HG03097 (cell line): ENCODE measurements around the gene ASZ1.

ENCODE experiments used
- ATAC-seq: cut with Tn5 transposase; IDR thresholded peaks from one replicate; pipeline ENCODE4 v1.9.1; 2021; ENCODE audit not compliant: unreplicated experiment, low FRiP score

The ASZ1 gene

DNA sequence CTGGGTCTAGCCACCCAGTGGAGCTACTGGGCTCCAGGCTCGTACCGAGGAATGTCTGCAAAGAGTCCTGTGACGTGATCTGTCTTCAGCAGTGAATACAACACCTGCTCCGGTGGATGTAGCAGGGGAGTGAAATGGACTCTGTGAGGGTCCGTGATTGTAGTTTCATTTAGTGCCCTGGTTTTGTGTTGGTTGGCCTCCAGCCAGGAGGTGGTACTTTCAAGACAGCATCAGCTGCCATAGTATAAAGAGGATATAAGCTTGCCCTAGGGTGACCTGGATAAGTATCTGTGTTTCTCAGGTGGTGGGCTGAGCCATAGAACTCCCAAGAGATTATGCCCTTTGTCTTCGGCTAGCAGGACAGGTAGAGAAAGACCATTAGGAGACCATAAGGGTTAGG is 79.8 kb downstream of the ASZ1 start:
- no peak for ATAC-seq

GRCh38 chr7:117346161-117346560 is 81.1 kb downstream of the ASZ1 start:
- ATAC-seq: no peak

GRCh38 chr7:117338020-117338419 is 89.3 kb downstream of the ASZ1 start:
- ATAC-seq: no peak

DNA sequence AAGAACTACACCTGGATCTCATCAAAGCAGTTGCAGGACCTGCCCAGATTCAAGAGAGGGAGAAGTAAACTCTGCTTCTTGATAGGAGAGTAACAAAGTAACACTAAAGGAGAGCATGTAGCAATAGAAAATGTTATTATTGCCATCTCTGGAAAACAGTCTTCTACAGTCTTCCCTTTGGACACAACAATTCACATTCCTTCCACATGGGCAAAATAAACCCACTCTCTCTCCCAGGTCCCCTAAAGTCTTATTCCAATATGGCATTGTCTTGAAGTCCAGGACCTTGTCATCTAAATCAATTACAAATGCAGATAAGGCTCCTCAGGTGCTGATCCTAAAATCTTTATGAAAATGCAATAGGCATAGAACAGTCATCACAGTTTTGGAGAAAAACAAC is 94.1 kb downstream of the ASZ1 start:
- ATAC-seq: no peak

DNA sequence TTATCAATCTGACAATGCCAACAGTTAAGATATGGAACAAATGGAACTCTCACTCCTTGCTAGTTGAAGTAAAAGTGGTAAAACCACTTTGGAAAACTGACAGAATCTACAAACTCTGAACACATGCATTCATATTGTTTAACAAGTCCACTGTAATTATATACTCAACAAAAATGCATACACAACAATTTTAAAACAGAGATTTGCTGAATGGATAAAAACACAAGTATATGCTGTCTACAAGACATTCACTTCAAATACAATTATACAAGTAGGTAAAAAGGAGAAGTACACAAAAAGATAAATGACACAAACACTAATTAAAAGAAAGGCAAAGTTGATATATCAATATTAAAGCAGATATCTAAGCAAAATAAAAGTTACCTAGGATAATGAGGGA is 95.3 kb downstream of the ASZ1 start:
- no peak for ATAC-seq

GRCh38 chr7:117325836-117326235 is 101.5 kb downstream of the ASZ1 start:
- ATAC-seq: no peak

- ATAC-seq: no peak
Measured at GRCh38 chr7:117324960-117325359, 102.3 kb downstream of the ASZ1 start.

DNA sequence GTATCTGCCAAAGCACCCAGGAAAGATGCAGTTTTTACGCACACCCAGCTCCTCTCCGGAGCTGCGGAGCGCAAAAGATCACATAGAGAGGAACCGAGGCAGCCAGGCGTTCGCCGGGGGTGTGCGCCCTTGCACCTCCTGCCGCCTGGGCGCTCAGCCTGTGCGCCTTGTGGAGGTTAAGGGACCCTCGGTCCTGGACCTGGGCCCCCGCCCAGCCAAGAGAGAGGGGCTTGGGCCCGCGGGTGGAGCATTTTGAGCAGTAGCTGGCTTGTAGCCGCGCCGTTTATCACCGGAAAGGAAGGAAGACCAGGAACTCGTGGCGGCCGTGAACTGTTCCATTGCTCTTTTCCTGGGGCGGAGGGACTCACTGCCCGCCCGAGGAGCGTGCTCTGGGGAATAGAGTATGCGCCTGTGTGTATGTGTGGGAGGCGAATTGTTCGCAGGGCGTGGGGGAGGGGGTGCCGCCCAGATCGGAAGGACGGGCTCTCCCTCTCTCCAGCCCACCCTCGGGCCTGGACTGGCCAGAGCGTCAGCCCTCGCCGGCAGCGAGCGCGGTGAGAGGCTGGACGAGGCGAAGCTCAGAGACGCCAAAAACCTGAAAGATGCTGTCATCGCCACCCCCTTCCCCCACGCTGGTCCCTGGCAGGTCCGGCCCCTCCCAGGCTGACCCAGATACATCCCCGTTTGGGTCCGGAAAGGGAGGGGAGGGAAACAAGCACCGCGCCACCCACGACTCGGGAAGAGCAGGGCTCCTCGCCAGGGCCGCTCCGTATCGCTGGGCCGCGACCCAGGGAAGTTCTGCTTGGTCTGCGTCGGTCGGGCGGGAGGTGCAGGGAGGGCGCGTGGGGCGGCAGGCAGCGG is 103.2 kb downstream of the ASZ1 start:
- ATAC-seq: no peak

DNA sequence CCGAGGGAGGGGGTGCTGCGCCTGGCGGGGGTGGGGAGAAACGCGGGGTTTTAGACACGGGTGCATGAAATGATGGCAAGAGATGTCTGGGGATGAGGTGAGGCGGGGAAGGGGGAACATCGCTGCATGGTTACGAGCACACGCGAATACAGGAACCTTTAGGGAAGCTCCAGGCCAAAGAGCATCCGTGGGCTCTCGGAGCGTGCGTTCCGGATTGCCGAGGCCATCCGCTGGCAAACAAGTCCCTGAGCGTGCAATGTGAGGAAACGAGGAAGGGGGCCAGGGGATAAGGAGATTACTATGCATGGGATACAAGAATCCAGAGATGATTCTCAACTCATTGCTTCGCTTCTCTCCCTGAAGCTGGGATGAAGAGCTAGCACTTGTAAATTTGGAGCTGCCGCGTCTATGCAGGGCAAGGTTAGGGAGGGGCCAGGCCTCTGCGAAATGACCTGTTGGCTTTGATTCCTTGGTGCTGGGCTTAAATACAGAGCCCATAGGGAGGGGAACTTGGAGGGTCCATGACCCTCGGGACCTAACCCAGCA is 103.9 kb downstream of the ASZ1 start:
- ATAC-seq: no peak

- no peak for ATAC-seq
Measured at GRCh38 chr7:117322741-117323304, 104.5 kb downstream of the ASZ1 start, which contains the start of gene WNT2. Gene WNT2, minus strand, starts transcription at chr7:117323058. Its CDS starts 69 bp downstream, at chr7:117322989.

- no peak for ATAC-seq
Measured at GRCh38 chr7:117320523-117320922, 106.8 kb downstream of the ASZ1 start.

DNA sequence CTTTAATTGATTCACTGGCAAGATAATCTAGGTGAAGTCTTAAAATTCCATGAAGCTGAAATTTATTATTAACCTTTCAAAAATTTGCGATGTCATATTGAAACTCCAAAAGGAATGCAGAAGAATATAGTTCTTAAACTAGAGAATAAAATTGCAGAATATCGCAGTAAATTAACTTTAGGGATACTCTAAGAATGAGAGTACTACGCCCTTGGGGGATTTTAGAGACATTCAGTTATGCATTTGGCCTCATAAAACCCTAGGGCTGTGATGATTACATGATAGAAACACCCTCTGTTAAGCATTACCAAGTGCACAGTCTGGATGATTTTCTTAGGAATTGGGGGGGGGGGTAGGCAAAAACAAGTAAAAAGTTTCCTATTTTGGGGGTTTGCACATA is 108.1 kb downstream of the ASZ1 start:
- ATAC-seq: no peak

DNA sequence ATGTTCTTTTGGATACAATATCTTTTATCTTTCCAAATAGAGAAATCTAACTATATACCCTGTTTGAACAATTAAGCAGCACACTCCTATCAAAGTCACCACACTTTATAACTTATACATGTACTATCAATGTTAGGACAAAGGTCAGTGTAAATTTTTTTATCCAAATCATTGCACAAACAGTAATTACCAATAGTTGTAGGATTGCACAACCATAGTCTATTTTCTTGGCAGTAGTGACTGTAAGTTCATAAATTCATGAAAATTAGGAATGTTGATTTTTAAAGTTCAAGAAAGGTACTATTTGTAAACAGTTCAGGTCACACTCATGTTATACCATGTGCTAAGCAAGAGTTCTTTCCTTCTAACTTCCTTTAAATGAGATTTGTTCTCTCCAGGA is 113.7 kb downstream of the ASZ1 start:
- no peak for ATAC-seq
